GM18861 (cell line): ENCODE data around the gene CEP112.

ENCODE experiments used
- ATAC-seq: cut with Tn5 transposase; IDR thresholded peaks from one replicate; pipeline ENCODE4 v1.9.1; 2021; ENCODE audit not compliant: unreplicated experiment

Gene CEP112

DNA sequence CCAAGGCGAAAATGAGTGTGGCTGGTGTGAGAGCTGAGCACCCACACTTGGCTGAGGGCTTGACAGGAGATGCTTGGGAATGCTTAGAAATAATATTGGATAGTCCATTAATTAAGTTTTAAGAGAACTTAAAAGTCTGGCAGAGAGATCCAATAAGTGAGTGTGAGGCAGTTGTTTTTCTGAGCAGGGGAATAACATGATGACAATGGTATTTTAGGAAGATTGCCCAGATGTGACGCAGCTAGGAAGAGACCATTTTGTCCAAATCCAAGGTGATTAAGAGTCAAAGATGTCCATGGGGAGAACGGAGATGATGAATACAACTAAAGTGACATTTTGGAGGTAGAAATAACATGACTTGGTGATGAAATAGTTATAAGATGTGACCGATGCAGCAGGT is 527.7 kb downstream of the CEP112 start:
- ATAC-seq = no peak

DNA sequence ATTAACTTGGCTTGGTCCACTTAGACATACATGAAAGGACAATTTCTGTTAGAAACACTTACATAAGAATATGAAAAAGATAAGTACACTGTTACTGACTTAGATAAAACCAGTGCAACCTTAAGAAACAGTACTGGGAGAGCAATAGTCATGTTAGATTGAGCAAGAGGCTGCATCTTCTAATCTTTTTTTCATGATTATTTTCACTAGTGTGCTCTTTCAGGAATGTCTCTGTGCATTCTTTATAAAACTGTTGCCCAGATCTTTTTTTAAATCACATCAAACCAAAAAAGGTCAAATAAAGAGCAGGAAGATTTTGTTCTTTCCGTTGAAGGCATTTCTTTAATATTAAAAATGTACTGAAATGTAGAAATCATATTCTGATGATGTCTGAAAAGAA is 529.7 kb downstream of the CEP112 start:
- ATAC-seq = no peak

DNA sequence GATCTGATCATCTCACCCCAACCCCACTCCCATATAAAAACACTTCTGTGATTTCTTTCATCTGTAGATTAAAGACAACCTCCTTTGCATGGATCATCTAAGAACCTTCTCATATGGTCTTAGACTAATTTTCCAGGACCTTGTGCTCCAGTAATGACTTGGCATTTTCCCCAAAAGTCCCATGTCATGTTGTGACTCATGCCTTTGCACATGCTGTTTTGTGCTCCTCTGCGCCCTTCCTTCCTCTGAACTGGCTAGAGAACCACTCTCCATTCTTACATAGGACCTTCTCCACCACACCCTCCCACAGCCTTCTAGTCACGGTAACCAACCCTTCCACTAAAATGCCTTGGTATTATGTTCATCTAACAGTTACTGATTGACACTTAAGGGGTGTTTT is 531.0 kb downstream of the CEP112 start:
- ATAC-seq = no peak

DNA sequence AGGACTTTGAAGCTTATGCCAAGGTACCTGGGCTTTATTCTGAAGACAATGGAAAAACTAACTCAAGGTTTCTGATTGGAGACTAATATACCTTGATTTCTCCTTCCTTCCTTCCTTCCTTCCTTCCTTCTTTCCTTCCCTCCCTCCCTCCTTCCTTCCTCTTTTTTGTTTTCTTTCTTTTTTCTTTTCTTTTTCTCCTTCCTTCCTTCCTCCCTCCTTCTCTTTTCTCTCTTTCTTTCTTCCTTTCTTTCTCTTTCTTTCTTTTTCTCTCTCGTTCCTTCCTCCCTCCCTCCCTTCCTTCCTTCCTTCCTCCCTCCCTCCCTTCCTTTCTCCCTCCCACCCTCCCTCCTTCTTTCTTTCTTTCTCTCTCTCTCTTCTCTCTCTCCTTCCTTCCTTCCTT is 531.9 kb downstream of the CEP112 start:
- no peak for ATAC-seq

DNA sequence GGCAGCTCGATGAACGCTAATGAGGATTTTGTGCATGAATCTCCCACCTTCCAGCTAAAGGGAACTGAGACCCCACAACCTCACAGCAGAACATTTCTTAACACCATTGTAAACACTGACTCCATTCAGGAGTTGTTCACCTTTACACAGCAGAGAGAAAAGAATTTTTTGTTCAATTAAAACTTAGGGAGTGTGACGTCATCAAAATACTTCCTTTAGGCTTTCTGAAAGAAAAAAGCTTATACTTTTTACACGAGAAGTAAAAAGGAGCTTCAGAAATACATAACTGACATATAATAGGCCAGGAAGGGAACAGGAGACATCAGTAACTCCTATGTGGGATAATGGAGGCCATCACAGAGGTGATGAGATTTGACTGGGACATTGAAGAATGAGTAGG is 532.4 kb downstream of the CEP112 start:
- no peak for ATAC-seq

DNA sequence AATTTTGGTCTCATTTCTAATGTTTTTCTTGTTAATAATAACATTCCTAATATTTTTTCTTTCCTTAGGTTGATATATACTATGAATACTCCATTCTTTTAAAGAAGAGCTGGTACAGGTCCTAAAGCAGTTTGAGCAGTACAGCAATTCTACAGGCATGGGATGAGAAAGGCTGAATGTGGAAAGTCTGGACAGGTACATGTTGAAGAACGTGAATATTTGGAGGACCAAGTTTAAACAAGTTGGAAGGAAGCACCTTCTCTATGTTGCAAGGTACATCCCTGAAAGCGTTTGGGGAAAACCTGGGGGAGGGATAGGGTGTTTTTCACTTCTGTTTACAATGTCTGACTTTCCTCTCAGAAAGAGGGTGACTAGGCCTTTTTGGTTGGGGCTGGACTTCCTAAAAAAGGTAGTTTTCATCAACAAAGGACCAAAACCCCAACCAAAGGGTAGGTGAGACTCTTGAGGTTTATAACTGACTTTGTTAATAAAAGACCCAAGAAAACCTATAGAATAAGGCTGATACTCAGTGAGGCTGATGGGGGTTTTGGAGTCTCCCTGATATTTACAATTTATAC is 534.6 kb downstream of the CEP112 start:
- no peak for ATAC-seq

DNA sequence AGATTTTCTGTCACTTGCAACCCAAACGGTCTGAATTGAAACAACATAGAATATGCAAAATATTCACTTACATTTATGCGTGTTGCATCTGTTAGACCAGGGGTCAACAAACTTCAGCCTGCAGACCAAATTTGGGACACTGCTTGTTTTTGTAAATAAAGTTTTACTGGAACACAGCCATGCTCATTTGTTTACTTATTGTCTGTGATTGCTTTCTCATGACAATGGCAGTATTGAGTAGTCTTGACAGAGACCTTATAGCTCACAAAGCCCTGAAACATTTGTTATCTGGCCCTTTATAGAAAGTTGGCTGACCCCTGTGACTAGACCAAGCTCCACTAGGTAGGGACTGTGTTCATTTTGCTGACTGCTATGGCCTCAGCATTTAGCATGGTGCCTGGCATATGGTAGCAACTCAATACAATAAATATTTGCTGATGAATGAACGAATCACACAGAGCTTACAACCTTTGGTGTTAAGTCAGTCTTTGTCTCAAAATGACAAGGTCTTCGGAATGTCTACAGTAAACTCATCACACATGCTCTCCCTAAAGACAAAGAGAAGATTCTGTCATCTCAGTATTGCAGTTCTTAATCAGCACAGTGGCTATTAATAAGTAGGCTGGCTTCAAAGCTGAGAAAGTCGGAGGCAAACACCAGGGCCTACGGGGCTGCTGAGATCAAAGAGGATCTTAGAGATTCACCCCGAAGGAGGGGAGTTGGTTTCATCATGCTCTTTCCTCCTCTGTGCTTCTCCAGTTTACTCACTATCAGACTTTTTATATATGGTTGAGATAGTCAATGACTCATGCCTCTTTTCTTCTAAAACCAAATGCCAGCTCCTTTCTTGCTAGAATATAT is 535.3 kb downstream of the CEP112 start:
- ATAC-seq = no peak

DNA sequence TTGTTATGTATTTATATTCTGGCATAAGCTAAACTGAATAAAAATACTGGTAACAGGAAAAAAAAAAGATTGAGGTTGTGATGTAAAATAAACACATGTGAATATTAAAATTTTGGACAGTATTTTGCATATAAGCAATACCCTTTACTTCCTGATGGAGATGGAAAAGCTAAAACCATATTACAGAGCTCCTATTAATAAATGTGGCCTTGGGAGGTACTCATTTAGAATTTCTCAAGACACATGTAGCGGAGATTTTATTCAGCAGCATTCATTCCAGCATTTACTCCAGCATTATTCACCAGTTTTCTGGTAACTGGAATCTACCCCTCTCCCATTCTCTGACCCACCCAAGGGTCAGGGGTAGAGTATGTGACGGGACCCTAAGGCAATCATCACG is 536.2 kb downstream of the CEP112 start:
- ATAC-seq = no peak

DNA sequence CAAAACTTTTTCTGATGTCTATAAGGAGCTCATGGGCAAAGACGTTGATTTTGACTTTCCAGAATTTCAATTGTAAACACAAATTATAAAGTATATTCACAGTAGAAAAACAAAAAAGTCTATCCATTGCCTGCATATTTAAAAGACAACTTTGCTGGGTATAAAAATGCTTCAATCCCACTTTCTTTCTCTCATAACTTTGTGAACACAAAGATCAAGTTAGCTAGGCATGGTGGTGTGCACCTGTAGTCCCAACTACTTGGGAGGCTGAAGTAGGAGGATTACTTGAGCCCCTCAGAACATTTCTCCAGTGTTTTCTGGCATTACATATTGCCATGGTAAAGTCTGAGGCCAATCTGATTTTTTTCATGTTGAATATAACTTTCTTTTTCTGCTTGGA is 547.4 kb downstream of the CEP112 start:
- no peak for ATAC-seq

DNA sequence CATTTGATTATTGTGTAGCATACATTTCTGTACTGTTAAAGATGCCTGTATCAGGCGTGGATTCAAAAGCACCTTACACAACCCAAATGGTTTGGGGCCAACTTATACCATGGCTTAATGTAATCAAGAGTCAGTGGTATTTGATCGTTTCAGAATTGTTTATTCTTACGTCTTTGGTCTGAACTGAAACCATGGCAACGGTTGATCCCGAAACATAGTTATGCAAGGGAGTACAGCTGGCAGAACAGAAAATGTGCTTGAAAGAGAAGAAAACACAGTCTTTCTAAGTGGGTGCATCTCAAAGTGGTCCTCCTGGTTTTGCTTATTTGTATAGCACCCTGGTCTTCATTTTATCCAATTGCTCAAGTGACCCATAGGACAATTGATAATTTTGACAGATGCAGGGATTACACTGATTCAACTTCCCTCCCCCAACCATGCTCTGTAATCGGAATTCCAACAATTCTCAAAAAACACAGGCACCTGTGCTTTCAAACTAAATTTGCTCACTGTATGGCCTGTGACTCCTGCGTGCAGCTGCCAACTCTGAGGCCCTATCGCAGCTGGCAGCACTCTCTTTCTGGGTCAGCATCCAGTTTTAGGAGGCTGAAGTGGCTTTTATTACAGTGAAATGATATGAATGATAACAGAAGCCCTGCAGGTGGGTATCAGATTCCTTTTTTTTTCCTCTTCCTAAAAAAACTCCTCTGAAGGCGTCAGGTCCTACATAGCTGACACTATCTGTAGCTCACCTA is 553.5 kb downstream of the CEP112 start:
- ATAC-seq = no peak

DNA sequence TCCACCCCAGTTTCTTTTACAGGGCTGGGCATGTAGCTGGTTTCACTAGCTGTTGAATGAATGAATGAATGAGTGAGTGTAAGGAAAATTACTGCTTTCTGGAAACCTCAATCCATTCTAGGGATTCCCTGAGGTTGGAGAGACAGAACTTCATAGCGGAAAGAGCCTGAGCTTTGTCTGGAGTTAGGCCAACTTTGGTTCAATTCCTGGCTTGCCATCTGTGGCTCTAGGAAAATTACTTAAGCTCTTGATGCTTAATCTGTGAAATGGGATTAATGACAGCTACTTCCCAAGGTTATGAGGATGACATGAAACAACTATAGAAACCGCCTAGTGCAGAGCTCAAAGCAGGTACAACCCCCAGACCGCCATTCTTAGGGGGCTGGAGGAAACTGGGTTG is 554.1 kb downstream of the CEP112 start:
- no peak for ATAC-seq

DNA sequence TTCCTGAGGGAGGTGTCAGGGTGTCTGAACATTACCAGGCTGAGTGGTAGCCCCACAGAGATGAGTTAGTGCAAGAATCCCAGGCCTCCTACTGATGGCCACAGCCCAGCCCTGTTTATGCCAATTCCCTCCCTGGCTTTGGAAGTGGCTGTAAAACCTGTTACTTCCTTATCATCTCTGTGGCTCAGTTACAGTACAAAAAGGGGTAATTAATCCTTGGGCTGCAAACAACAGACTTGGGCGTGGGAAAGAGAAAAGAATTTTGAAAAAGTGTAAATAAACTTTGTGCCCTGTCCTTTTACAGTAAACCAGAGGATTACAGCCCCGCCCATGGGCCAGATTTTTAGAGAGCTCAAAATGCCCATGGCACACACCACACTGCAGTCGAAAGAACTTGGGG is 557.4 kb downstream of the CEP112 start:
- ATAC-seq = no peak

DNA sequence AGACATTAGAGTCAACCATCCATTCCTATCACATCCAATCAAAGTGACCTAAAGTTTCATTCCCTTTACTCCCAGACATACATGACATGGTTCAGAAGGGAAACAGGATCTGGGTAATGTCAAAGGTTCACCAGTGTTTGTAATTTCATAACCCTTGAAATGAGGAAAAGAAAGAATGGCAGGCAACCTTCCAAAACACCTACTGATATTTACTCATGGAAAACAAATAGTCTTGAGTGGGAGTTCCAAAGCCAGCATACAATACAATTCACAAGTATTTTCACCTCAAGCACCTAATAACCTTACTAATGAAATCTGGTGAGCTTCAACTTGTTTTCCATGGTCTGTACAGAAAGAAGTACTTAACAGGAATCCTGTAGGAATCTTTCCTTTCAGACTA is 557.9 kb downstream of the CEP112 start:
- ATAC-seq = no peak

DNA sequence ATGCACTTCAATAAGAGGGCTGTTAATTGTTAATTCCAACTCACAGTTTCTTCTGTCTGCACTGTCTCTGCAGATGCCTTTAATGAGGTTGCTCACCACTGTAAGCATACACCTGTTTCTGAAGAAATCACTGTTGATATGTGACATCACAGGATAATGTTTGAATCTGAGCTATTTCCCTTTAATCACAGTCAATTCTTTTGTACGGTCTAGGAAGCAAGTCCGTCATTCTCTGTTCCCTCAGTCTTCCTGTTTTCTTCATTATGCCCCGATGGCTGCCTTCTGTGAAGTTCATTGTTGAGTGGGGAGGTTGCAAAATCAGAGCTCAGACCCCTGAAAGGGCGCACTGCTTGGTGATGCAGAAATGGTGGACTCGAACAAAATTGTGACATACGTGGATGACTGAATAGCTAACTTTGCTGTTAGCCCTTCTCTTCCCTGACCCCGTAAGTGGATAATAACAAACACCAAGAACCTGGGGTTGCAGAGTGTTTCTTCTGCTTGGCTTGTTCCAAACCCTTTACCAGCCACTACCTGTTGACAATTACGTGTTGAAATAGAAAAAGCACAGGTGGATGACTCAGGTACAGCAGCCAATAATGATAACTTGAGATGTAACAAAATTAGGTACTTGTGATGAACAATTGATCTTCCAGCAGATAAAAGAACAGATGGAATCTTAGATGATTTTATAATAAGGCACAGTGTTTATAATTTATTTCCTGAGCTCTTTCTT is 558.6 kb downstream of the CEP112 start:
- no peak for ATAC-seq

DNA sequence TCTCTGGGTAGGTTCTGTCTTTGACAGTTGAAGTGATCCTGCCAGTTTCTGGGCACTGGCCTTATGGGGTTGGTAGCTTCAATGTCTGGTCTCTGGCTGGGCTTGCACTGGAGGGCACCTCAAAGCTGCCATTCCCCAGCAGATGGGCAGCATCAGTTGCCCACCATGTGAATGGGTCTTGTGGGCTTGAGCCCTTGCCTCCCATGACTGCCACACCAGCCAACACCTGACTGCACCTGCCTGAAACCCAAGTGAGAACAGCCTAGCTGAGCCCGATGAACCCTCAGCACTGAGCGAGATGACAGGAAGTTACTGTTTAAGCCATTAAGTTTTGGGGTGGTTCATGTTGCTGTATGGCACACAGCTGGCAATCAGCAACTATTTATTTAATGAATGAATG is 561.4 kb downstream of the CEP112 start:
- ATAC-seq = no peak

DNA sequence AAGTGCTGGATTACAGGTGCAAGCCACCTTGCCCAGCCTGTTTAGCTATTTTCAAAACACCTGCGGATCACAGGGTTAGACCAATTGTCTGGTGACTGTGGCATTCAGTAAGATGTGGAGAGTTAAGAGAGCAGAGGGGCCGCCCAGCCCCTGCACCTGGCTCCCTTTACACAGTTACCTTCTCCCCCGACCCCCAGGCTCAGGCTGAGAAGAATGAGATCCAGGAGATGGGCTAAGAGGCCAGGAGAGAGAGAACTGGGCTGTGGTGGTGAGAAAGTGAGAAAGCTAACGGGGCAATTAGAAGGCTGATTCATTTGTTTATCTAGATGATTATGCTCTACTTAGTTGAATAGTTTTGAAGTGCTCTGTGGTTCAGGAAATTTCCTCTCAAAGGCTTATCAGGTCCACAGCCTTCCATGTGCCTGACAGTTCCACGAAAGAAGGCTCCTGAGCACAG is 562.7 kb downstream of the CEP112 start:
- no peak for ATAC-seq

DNA sequence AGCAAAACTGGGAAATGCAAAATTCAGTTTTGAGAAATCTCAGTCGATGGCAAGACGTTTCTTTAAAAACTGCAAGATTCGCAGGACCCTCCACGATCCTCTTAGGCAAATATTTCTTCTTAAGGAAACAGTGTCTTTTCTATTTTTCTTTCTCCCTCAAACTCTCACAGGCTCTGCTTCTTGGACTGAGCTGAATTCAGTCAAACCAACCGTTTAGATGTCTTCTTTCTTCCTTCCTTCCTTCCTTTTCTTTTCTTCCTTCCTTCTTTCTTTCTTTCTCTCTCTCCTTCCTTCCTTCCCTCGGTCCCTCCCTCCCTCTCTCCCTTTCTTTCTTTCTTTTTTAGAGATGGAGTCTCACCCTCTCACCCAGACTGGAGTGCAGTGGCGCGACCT is 563.3 kb downstream of the CEP112 start:
- no peak for ATAC-seq

DNA sequence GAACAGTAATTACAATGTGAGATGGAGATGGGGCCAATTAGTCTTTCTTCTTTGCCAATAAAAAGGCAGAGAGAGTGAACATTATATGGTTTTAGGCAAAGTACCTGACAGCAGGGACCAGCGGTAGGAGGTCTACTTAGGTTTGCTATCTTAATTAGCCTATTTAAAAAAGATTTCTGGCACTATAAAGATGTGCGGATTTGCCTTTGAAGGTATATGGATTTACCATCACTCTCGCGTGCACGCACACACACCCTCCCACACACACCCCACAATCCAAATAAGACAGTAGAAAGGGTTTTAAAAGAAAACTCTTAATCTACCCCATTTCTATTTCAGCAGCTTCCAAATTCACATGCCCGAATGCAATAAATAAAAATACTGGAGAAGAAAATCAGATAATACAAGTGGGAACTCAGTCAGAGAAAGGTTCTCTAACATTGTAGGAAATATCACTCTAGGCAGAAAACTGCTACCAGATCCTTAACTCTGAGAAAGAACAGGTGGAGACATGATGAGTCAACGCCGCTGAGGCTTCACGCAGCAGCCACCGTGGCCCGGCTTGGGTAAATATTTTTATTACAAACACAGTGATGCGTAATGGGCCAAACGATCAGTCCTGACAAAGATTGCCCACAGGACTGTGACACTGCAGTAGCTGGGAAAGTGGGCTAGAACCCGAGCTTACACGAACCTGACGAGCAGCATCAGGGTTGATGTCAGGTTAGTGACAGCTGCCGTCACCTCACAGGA is 563.9 kb downstream of the CEP112 start:
- ATAC-seq = no peak

DNA sequence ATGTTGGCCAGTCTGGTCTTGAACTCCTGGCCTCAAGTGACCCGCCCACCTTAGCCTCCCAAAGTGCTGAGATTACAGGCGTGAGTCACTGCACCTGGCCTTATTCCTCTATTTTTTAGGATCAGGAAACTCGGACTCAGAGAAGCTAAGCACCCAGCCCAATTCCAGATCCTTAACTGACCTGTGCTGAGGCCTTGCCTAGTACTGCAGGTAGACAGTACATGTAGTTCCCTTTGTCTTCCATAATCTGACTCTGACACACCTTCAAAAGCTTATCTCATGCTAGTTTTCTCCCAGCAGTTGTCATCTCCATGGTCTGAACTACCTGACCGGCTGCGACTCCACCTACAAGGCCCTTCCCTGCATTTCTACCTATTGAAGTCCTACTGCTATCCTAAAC is 564.8 kb downstream of the CEP112 start:
- ATAC-seq = no peak

DNA sequence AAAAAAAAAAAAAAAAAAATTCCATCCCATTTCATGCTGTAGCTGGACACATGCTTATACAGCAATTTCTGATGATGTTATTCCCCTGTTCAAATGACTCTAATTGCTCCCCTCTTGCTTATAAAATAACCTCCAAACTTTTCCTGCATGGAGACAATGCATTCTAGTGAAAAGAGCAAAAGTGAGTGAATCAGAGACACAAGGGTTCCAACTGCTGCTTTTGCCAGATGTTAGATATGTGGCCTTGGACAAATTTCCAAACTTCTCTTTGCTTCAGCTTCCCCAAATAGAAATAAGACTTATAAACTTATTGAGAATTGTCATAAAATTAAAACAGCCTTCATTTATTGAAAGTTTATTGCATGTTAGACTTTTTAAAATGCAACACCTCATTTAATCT is 565.5 kb downstream of the CEP112 start:
- ATAC-seq = no peak

DNA sequence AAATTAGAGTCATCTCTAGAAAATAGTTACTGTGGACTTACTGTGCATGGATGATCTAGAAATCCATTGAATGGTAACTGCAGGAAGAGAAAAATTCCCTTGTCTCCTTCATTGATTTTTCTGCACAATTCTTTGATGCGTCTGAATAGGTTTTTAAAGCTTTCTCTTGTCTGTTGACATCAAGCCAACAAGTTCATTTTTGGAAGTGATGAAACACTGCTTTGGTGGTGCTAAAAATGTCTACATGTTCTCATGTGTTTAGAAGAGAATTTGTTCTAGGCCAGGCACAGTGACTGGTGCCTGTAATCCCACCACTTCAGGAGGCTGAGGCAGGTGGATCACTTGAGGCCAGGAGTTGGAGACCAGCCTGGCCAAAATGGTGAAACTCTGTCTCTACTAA is 573.4 kb downstream of the CEP112 start:
- no peak for ATAC-seq
